CD14-positive monocyte (primary cell): ENCODE results near the gene PSMD10. TPM values are rescaled to one million over a fixed set of nuclear protein-coding genes. Genes with fewer than 3 reads are reported as not detected.

ENCODE experiments used
- DNase-seq, 3 donors: peaks; one replicate each; pipeline ENCODE4 v3.0.0-alpha.2; 2011 to 2022
- H2AFZ ChIP-seq: 2 replicates; pipeline ENCODE4 v1.6.0; 2012; ENCODE audit warnings: mild to moderate bottlenecking, low read depth, low read length, inconsistent platforms; ENCODE audit not compliant: insufficient read depth, poor library complexity, severe bottlenecking
- H3K27ac ChIP-seq, 2 donors: 1 replicate in 1 of 2; 2 replicates in 1 of 2; pipeline ENCODE4 v1.5.1; 2012 to 2013; ENCODE audit warnings: low read length in 2 of 2, control low read depth in 1 of 2, inconsistent platforms in 1 of 2, low read depth in 1 of 2, mild to moderate bottlenecking in 1 of 2
- H3K27me3 ChIP-seq, 2 donors: one replicate each; pipeline versions ENCODE4 v1.6.0 to v1.6.1; 2011 to 2013; ENCODE audit warnings: low read length in 2 of 2; ENCODE audit not compliant: control insufficient read depth in 2 of 2, insufficient read depth in 2 of 2
- H3K36me3 ChIP-seq, 2 donors: replicated peaks in 1 of 2; 1 replicate in 1 of 2; 2 replicates in 1 of 2; pipeline versions ENCODE4 v1.5.1 to v1.6.1; 2012 to 2013; ENCODE audit warnings: low read length in 2 of 2, control low read depth in 1 of 2, inconsistent platforms in 1 of 2, mild to moderate bottlenecking in 1 of 2; ENCODE audit not compliant: insufficient read depth in 2 of 2, control insufficient read depth in 1 of 2
- H3K4me1 ChIP-seq, 2 donors: 1 replicate in 1 of 2; 2 replicates in 1 of 2; pipeline versions ENCODE4 v1.5.1 to v1.6.1; 2012 to 2013; ENCODE audit warnings: low read length in 2 of 2, control low read depth in 1 of 2, inconsistent platforms in 1 of 2, mild to moderate bottlenecking in 1 of 2, moderate library complexity in 1 of 2; ENCODE audit not compliant: insufficient read depth in 2 of 2, control insufficient read depth in 1 of 2
- H3K4me2 ChIP-seq: replicated peaks from 2 replicates; pipeline ENCODE3; 2012; ENCODE audit warnings: low read length, moderate library complexity, mild to moderate bottlenecking; ENCODE audit not compliant: poor library complexity, severe bottlenecking; ENCODE audit errors: extremely low read depth
- H3K4me3 ChIP-seq, 3 experiments: fragments of 200-600 bp in 1 of 3; sonication (generic) in 1 of 3; replicated peaks in 1 of 3; 1 replicate in 2 of 3; 2 replicates in 1 of 3; pipeline ENCODE4 v1.5.1; 2011 to 2013; ENCODE audit warnings: low read length in 3 of 3, mild to moderate bottlenecking in 3 of 3, control low read depth in 2 of 3, low read depth in 2 of 3, inconsistent platforms in 1 of 3, moderate library complexity in 1 of 3
- H3K79me2 ChIP-seq: 2 replicates; pipeline ENCODE4 v1.6.0; 2012; ENCODE audit warnings: mild to moderate bottlenecking, control low read depth, inconsistent platforms, low read length, moderate library complexity; ENCODE audit not compliant: insufficient read depth
- H3K9ac ChIP-seq: 2 replicates; pipeline ENCODE4 v1.6.0; 2017; ENCODE audit warnings: low read length, mild to moderate bottlenecking; ENCODE audit not compliant: insufficient read depth, poor library complexity, severe bottlenecking
- H3K9me3 ChIP-seq, 2 donors: replicated peaks in 1 of 2; 1 replicate in 1 of 2; 2 replicates in 1 of 2; pipeline versions ENCODE4 v1.5.1 to v1.6.1; 2012 to 2013; ENCODE audit warnings: low read length in 2 of 2, control low read depth in 1 of 2; ENCODE audit not compliant: control insufficient read depth in 1 of 2, insufficient read depth in 1 of 2
- H4K20me1 ChIP-seq: 2 replicates; pipeline ENCODE4 v1.6.0; 2012; ENCODE audit warnings: mild to moderate bottlenecking, low read length, control low read depth, moderate library complexity; ENCODE audit not compliant: insufficient read depth
- H3K27ac Mint-ChIP-seq, 7 donors: one replicate each; pipeline ENCODE4 v1.8.0; 2020; ENCODE audit warnings: mild to moderate bottlenecking in 7 of 7, mixed read lengths in 7 of 7, moderate library complexity in 6 of 7, inconsistent platforms in 2 of 7
- H3K27me3 Mint-ChIP-seq, 3 donors: one replicate each; pipeline ENCODE4 v1.8.0; 2021 to 2022; ENCODE audit warnings: low read depth in 3 of 3, mild to moderate bottlenecking in 3 of 3, mixed read lengths in 3 of 3, moderate library complexity in 3 of 3, inconsistent platforms in 1 of 3
- H3K36me3 Mint-ChIP-seq, 2 donors: one replicate each; pipeline ENCODE4 v1.8.0; 2020; ENCODE audit warnings: mixed read lengths in 2 of 2, inconsistent platforms in 1 of 2, mild to moderate bottlenecking in 1 of 2
- H3K4me1 Mint-ChIP-seq: one replicate; pipeline ENCODE4 v1.8.0; 2020; ENCODE audit warnings: mild to moderate bottlenecking, mixed read lengths
- H3K4me3 Mint-ChIP-seq, 2 donors: one replicate each; pipeline ENCODE4 v1.8.0; 2020; ENCODE audit warnings: mild to moderate bottlenecking in 2 of 2, mixed read lengths in 2 of 2, moderate library complexity in 1 of 2
- H3K9me3 Mint-ChIP-seq, 7 donors: one replicate each; pipeline ENCODE4 v1.8.0; 2020 to 2022; ENCODE audit warnings: mixed read lengths in 7 of 7, mild to moderate bottlenecking in 6 of 7, moderate library complexity in 6 of 7, inconsistent platforms in 2 of 7
- CTCF ChIP-seq: fragments of 200-600 bp; IDR thresholded peaks from one replicate; pipeline ENCODE4 v1.8.0; 2022; ENCODE audit warnings: antibody characterized with exemption, mild to moderate bottlenecking
- WGBS: methylation state at CpG from one replicate; pipeline ENCODE4 v1.1.5; 2013; ENCODE audit warnings: missing lambda C conversion rate; ENCODE audit not compliant: insufficient coverage; 5-methylcytosine and 5-hydroxymethylcytosine counted together
- intact Hi-C, 2 donors: fragments of 100-400 bp; cut with micrococcal nuclease; formaldehyde crosslinking; loops; one replicate each; pipeline versions ENCODE4 v1.15.0 to v1.15.1; 2023
- polyA plus RNA-seq, 3 donors: library from polyadenylated mRNA; depleted of rRNA in 1 of 3; unstranded in 2 of 3; stranded (reverse) in 1 of 3; fragments of 300-500 nt in 2 of 3; fragments of >200 nt in 1 of 3; fragmentation: Illumina TruSeq in 2 of 3; gene quantifications; 1 replicate in 2 of 3; 2 replicates in 1 of 3; pipeline ENCODE4 v1.2.3, GENCODE V29; 2012 to 2021

PSMD10 gene
- polyA plus RNA-seq, 3 donors, result 17.9 to 70.4 (median 64.7) TPM

- H3K9me3 Mint-ChIP-seq, result no peaks in the 10 kb centered on the region
- no peak overlapping the region for H3K4me3 Mint-ChIP-seq
- no CpG with 5 or more reads among the region's 1 CpG for WGBS
- Histone ChIP-seq H3K4me2 (no peak overlapping the region), H4K20me1 (no peaks in the 10 kb centered on the region), H3K79me2 (no peaks in the 10 kb centered on the region), H3K9me3 (no peaks in the 10 kb centered on the region), H3K9ac (no peak overlapping the region), H3K4me3 (no peak overlapping the region), H3K27ac (no peak overlapping the region), H3K4me1 (peaks cover 0 to 8% of the 10 kb centered on the region in 2 donors), H3K27me3 (peaks cover 0 to 3% of the 10 kb centered on the region in 2 donors), H3K36me3 (no peaks in the 10 kb centered on the region), H2AFZ (no peak overlapping the region)
- intact Hi-C loops, result no loop called here
- no peaks in the 10 kb centered on the region for H3K36me3 Mint-ChIP-seq
- no peak for DNase-seq
- H3K4me1 Mint-ChIP-seq, result peaks cover 12% of the 10 kb centered on the region
- TF ChIP-seq CTCF, result no peak
- H3K27ac Mint-ChIP-seq, result peak overlapping the region in 1 of 7 donors; percentile 87
- peaks cover 0 to 9% (median 2%) of the 10 kb centered on the region in 3 donors for H3K27me3 Mint-ChIP-seq
Observed at GRCh38 chrX:108049649-108050048, 41.7 kb downstream of the PSMD10 start.

GRCh38 chrX:108044554-108045256, 46.6 kb downstream of the PSMD10 start, which contains the start of gene VSIG1:
Gene VSIG1, plus strand, starts transcription at chrX:108045065. Its CDS starts 66 bp downstream, at chrX:108045131.
- peaks cover 0 to 4% (median 0%) of the 10 kb centered on the region in 3 donors for H3K27me3 Mint-ChIP-seq
- WGBS, result 100% methylated on average over 1 of the region's 10 CpGs
- intact Hi-C loops, result no loop called here

More at GRCh38 chrX:108044554-108045256, 46.6 kb downstream of the PSMD10 start, which contains the start of gene VSIG1:
- no peak within 1 kb of the TSS for H3K9ac ChIP-seq
- H3K4me2 ChIP-seq, result no peak within 1 kb of the TSS
- no peaks in the 10 kb centered on the region for H3K36me3 Mint-ChIP-seq
- H3K4me3 Mint-ChIP-seq, result no peak within 1 kb of the TSS
- no peaks in the 10 kb centered on the region for H3K4me1 ChIP-seq
- H3K9me3 ChIP-seq, result no peaks in the 10 kb centered on the region
- no peaks in the 10 kb centered on the region for H3K36me3 ChIP-seq
- no peak within 1 kb of the TSS for H3K27ac ChIP-seq
- TF ChIP-seq CTCF, result no peak
- no peak for DNase-seq
- peaks cover 0 to under 1% of the 10 kb centered on the region in 2 donors for H3K27me3 ChIP-seq
- H3K27ac Mint-ChIP-seq, result no peak within 1 kb of the TSS
- no peaks in the 10 kb centered on the region for H3K9me3 Mint-ChIP-seq
- no peak within 1 kb of the TSS for H3K4me3 ChIP-seq
- no peaks in the 10 kb centered on the region for H3K79me2 ChIP-seq
- no peak within 1 kb of the TSS for H2AFZ ChIP-seq
- H3K4me1 Mint-ChIP-seq, result peaks cover 2% of the 10 kb centered on the region
- no peaks in the 10 kb centered on the region for H4K20me1 ChIP-seq
